HUDEP-2 (cell line): ENCODE measurements around the gene MERTK.
A peak's percentile ranks its signal among the peaks of the same experiment; 100 is the strongest.
"Not testable (repeated sequence)": the region's sequence is repeated elsewhere in the genome, so short reads cannot be mapped to it uniquely, and the experiment has no call there.

Experiments
- DNase-seq, 76 experiments: peaks; one replicate each; lab custom pipeline; 2025; ENCODE audit not compliant: unreplicated experiment in 76 of 76; lab: John Stamatoyannopoulos, UW

Gene MERTK

DNA sequence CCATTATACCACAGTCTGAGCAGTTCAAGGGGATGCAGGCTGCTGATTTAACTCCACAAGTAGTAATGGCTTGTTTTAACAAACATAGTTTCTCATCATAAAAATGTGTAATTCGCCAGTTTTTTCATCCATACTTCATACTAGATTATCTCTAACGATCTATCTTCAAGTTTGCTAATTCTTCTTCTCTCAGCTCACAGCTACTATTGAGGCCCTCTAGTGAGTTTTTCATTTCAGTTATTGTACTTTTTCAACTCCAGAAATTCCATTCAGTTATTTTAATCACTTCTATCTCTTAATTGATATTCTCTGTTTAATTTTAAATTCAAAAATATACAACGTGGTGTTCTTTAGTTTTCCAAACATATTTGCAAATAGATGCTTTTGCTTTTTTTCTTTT is 136.5 kb downstream of the MERTK start:
- no peak for DNase-seq

DNA sequence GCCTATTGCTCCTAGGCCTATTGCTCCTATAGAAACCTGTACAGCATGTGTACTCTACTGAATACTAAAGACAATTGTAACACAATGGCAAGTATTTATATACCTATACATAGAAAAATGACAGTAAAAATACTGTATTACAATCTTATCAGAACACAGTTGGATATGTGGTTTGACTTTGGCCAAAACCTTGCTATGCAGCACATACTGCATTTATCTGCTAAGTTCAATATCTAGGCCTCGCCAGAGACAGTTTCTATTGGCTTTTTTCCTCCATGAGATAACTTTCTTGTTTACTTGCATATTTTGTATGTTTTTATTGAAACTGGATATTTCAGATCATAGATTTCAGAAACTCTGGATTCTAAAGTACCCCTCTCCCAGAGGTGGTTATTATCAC is 137.4 kb downstream of the MERTK start:
- peak in 1 of 76 experiments; percentile 15 for DNase-seq

DNA sequence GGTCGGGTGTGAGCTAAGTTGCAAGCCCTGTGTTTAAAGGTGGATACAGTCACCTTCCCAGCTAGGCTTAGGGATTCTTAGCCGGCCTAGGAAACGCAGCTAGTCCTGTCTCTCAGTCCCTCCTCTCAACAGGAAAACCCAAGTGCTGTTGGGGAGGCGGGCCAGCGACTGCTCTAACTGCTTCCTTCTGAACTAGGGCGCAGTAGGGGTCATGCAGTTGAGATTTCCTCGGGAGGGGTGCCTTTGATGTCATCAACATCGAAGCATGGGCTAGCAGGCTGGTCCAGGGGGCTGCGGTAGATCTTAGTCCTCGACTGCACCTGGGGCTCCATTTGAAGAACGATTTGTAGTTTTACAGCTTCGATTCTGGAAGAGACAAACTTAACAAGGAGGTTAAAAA is 141.1 kb downstream of the MERTK start:
- not testable (repeated sequence) for DNase-seq

DNA sequence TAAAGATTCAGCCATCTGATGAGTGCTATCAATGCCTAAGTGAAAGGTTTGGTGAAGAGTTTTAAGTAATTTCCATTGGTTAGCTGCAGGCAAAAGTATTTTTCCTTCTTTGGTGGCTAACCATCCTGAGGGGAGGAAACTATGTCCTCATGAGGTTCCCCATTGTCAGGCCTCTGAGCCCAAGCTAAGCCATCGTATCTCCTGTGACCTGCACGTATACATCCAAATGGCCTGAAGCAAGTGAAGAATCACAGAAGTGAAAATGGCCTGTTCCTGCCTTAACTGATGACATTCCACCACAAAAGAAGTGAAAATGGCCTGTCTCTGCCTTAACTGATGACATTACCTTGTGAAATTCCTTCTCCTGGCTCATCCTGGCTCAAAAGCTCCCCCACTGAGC is 141.7 kb downstream of the MERTK start:
- not testable (repeated sequence) for DNase-seq

DNA sequence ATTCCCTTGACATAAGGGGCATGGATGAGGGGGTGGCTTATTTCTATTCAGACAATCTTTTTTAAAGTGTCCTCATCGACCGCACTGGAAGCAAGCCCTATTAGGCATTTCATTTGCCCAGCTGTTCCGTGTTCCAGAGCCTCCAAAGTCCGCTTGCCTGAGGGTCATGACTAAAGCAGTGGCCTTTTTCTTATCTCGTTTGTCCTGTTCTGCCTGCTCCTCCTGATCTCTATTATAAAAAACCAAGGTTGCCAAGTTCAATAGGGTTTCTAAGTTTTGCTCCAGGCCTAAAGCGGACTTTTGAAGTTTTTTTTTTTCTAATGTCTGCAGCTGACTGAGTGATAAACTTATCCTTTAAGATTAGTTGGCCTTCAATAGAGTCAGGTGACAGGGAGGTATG is 143.1 kb downstream of the MERTK start:
- DNase-seq: peak in 18 of 76 experiments; percentile 4 to 70 (median 26)

DNA sequence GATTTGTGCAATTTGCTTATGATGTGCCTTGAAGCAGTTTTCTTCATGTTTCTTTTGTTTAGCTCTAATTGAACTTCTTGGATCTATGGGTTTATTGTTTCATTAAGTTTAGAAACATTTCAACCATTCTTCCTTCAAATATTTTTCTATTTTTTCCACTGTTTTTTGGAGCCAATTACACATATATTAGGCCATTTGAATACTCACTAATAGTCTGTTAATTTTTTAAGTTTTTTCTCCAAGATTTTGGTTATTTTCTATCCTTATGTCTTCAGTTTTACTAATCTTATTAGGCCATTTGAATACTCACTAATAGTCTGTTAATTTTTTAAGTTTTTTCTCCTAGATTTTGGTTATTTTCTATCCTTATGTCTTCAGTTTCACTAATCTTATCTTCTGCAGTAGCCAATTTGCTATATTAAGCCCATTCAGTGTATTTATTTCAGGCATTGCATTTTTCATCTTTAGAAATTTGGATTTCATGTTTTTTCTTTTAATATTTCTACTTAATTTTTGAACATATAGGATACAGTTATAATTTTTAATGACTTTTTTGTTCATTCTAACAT is 147.1 kb downstream of the MERTK start:
- no peak for DNase-seq

DNA sequence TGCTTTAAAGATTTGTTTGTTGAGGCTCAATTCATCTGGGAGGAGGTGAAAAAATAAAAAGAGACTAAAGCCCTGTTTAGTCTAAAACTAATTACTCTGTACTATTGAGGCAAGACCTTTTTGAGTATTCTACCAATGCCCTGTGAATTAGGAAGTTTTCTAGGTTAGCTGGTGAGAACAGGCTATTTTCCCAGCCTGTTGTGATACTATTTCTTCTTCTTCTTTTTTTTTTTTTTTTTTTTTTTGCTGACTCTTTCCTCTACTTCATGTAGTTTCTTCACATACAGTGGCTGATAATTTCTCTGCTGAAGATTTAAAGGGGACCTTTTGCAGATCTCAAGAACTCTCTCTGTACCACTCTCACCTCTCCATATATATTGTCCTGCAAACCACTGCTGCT is 147.8 kb downstream of the MERTK start:
- no peak for DNase-seq

DNA sequence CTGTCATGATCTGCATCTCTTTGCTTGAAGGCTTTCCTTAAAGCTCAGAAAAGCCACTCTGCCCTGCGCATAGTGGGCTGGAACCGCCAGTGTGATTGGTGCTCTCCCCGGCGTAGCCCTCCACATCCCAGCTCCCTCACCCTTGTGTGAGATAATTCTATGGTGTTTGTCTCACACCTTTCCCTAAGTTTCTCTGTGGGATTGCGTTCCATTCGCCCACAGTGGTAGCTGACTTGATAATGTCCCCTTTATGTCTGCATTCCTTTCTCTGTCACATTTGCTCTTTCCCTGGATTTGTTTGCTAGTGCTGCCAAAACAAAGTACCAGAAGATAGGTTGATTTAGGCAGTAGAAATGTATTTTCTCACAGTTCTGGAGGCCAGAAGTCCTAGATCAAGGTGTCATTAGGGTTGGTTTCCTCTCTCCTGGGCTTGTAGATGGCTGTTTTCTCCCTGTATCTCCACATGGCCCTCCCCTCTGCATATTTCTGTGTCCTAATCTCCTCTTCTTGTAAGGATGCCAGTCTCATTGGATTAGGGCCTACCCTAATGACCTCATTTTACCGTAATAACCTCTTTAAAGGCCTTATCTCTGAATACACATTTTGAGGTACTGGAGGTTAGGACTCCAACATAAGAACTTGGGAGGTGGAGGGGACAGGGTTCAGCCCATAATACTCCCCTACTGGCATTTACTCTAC is 149.3 kb downstream of the MERTK start:
- peak in 27 of 76 experiments; percentile 6 to 75 (median 33) for DNase-seq

DNA sequence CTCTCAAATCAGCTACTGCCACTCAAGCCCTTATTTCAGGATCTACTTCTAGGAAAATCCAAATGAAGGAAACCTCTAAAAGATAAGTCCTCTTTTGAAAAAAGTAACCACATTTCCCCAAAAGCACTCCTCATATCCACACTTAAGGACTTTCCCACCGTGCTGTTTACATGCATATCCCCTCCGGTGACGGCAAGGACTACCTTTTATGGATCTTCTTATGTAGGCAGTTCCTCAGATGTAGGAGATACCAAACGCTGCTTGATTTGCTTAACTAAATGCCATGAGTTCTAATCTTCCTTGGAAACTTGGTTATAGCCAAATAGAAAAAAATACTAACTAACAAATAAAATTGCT is 149.8 kb downstream of the MERTK start:
- no peak for DNase-seq

DNA sequence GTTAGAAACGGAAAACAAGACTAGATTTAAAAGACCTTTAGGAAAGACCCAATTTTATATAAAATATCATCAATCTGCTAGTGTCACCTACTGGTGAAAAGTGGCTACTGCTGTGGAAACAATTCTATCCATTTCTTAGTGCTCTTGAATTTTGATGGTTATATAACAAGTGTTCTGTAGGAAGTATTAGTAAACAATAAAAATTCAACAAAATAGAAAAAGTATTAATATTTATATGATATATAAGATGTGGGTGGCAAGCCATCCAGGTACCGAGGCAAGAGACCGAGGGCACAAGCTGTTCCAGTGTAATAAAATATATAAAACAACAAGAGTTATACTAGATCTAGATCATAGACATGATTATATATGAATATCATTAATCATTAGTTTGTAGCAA is 150.5 kb downstream of the MERTK start:
- DNase-seq: peak in 26 of 76 experiments; percentile 1 to 62 (median 24)

DNA sequence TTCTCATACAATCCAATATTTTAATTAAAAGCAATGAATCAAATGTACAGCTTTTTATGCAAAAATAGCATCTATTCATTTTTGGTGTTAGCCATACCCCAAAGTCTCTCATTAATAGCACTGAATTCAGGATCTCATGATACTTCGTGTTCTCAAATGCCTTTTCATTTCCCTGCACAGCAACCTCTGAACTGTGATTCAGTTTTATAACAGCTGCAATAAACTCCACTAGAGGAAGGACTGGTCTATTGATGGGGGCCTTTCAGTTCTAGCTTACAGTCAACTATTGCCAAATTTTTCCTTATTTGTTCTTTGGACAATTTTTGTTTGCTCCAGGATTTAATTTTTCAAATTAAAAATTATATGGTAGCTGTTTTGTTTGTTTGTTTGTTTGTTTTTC is 151.9 kb downstream of the MERTK start:
- DNase-seq: no peak

DNA sequence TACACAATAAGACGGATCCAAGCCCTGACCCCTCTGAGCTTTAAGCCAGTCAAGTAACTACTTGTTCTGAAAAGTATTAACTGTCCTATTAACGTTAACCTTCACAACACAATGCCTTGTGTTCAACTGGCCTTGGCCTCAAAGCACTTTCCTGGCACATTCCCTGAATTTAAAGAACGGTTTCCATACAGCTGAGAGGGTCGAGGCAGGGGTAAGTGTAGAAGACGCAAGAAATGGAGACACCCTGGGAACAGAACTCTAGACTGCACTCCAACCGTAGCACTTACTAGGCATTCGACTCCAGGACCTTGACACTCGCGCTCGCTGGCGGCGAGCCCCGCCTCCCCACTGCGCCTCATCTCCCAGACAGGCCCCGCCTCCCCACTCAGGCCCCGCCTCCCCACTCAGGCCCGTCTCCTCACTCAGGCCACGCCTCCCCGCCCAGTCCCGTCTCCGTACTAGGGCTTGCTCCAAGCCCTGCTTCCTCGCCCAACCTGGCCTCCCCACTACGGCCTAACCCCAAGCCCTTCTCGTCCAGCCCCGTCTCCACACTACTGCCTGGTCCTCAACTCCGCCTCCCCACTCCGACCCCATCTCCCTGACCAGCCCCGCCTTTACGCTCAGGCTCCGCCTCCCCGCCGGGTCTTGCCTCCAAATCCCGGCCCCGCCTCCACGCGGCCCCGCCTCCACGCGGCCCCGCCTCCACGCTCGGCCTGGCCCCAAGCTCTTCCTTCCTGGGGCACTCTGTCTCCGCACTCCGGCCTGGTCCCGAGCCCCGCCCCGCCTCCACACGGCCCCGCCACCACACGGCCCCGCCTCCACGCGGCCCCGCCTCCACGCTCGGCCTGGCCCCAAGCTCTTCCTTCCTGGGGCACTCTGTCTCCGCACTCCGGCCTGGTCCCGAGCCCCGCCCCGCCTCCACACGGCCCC is 155.8 kb downstream of the MERTK start:
- DNase-seq: peak; percentile 21 to 99 (median 94)

DNA sequence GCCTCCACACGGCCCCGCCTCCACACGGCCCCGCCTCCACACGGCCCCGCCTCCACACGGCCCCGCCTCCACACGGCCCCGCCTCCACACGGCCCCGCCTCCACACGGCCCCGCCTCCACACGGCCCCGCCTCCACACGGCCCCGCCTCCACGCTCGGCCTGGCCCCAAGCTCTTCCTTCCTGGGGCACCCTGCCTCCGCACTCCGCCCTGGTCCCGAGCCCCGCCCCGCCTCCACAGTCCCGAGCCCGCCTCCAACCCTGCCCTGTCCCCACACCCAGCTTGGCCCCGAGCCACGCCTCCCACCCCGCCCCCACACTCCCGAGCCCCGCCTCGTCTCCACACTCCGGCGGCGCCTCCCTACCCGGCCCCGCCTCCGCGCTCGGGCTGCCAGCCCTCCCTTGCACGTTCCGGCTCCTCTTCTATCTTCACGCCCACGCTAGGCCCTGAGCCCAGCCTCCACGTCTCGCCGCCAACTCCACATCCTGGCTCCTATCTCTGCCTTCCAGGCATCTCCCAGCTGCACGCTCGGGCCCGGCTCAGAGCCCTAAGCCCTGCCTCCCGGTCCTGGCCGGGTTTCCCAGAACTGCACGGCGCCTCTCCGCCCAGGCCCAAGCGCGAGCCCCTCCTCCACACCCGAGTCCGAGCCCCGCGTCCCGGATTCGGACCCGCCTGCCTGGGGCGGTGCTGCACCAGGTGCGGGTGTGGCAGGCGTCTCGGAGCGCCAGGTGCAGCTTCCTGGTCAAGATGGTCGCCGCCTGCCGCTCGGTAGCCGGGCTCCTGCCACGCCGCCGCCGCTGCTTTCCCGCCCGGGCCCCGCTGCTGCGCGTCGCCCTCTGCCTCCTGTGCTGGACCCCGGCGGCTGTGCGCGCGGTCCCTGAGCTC is 156.7 kb downstream of the MERTK start, which contains the start of gene TMEM87B:
TSS of gene TMEM87B (plus strand) at position 423 of the 883 bp plus-strand sequence. CDS start at position 746, 323 bp downstream.
- peak; percentile 35 to 100 (median 96) for DNase-seq

DNA sequence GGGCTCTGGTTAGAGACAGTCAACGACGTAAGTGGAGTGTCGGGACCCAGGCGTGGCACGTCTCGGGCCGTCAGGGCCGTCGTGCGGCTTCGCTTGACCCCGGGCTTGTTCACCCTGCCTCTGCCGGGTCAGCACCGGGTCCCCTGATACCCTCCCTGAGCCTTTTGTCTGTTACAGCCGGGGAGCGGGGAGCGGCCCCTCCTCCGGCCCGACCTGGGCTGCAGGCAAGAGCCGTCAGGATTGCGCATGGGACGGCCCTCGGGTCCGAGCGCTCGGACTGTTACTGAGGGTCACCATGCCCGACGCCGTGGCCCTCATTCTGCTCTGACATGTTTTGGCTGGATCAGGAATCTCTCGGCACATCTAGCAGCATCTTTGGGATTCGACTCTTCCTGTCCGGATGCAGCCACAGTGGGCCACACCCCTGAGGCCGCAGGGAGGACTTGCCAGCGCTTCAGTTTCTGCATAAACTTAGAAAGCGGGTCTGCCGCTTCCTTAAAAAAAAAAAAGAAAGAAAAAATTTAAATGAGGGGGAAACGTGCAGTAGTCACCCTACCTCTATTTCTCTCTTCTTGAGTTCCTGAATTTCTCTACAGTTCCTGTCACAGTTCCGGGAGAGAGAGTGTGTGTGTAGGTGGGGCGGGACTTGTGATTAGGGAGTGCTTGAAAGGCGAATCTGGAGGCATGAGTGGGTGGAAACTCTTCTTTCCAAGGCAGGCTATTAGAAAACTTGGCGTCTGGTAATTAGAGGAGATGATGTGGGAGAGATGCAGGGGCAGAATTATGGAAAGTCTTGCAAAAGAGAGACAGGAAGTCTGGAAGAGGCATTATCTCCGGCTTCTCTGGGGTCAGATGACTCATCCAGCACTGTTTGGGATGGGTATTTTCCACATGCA is 157.6 kb downstream of the MERTK start:
- DNase-seq: peak in 34 of 76 experiments; percentile 2 to 52 (median 25)

DNA sequence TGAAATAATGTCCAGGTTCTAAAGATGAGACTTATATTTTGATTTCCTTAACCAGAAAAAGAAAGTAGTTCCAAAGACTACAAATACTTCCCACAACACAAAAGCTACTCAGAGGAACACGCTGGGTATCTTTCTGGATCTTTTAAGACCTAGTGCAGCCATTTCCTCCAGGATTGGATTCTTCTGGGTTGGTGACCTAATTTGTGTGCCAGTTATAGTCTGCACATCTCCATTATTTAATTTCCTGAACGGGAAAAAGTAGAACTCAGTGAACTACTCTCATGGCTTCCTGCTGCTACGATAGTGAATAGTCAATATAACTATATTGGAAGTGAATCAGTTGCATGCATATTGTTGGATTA is 158.2 kb downstream of the MERTK start:
- DNase-seq: no peak

DNA sequence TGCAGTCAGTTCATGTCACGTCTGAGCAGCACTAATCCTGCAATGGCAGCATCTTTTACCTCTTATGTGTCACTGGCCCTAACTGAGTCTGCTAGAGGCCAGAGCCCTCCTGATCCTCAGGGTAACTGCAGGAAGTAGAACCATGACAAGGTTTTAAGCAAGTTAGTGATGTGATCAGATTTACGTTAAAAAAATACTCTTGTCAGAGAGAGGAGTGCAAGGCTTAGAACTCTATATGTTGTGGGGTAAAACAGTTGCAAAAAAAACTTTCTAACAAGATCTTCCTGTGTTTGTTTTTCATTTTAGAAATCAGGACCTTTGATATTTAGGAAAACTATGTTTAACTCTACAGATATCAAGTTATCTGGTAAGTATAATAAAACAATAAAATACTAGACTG is 161.3 kb downstream of the MERTK start:
- DNase-seq: no peak

DNA sequence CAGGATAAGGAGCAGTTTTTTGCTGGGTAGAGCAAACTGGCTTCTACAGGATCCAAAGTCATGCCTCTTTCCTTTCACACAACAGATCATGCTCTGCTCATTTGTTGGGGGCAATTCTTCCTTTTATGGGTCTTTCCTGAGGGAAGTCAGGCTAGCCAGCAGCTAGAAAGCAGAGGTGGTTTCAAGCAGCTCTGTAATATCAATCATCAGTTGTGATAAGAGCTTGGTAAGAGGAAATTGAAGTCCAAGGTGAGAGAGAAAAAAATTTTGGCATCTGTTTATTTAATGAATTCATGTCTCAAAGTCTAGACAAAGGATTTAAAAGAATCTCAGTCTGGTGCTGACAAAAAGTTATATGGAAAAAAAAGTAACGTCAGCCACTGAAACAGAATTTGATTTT is 162.9 kb downstream of the MERTK start:
- no peak for DNase-seq

DNA sequence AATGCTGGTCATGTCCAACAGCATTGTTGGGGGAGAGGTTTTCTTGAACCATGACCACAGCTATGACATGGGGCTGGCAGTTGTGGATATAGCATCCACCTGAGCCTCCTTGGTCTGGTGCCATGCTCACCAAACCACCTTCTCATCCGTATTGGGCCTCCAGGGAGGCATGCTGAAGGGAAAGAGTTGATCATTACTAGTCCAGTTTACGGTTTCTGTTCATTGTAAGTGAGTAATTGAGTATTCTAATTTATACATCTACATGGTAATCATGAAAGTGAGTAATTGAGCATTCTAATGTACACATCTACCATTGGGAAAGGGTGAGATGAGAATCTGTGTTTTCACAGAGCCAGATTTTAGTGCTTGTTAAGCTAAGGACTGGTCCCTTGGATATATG is 163.4 kb downstream of the MERTK start:
- no peak for DNase-seq

DNA sequence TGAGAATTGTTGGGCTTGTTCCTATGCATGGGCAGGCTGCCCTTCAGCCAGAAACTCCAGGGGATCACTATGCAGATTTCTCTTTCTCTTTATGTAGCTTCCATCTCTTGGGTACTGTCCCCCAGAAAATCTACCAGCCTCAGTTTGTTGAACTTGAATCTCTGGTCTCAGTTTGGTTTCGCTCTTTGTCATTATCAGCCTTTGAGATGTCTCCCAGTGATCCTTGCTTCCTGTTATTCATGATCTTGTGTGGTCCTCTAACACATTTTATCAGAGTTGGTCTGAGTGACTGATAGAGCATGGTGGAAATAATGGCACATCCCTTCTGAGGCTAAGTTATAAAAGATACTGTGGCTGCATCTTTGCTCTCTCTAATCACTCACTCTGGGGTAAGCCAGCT is 164.5 kb downstream of the MERTK start:
- DNase-seq: no peak

DNA sequence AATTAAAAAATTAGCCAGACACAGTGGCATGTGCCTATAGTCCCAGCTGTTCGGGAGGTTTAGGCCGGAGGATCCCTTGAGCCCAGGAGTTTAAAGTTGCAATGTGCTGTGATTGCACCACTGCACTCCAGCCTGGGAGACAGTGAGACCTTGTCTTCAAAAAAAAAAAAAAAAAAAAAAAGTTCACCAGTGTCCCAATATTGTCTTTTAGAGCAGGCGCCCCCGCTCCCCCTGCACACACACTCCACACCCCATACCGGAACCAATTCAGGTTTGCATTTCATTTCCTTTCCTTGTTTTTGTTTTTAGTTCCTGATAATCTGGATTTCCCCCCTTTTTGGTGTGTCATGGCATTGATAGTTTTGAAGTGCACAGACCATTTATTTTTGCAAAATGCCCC is 167.1 kb downstream of the MERTK start:
- no peak for DNase-seq
